GM12878 (cell line): ENCODE data around the gene HDAC9. TPM values are rescaled to one million over a fixed set of nuclear protein-coding genes. Genes with fewer than 3 reads are reported as not detected.

Source experiments
- BMI1 ChIP-seq: fragments of 450-650 bp; IDR thresholded peaks from 2 replicates; pipeline ENCODE4 v1.6.1; 2016; ENCODE audit warnings: mild to moderate bottlenecking, moderate library complexity, borderline replicate concordance
- FOS ChIP-seq: IDR thresholded peaks from 3 replicates; pipeline ENCODE4 v1.6.1; 2011; ENCODE audit warnings: borderline replicate concordance; ENCODE audit not compliant: insufficient read length; ENCODE audit errors: extremely low read depth
- GABPA ChIP-seq: IDR thresholded peaks from 2 replicates; pipeline ENCODE4 v1.6.1; 2014; ENCODE audit warnings: antibody characterized with exemption, low read depth, mild to moderate bottlenecking, inconsistent platforms
- IRF3 ChIP-seq: fragments of 450-650 bp; IDR thresholded peaks from 2 replicates; pipeline ENCODE4 v1.6.1; 2014; ENCODE audit warnings: mild to moderate bottlenecking
- MTA2 ChIP-seq: fragments of 450-650 bp; IDR thresholded peaks from 2 replicates; pipeline ENCODE4 v1.6.1; 2016; ENCODE audit warnings: low read depth, mild to moderate bottlenecking, moderate library complexity
- NR2C2 ChIP-seq: IDR thresholded peaks from 2 replicates; pipeline ENCODE4 v1.6.1; 2011; ENCODE audit warnings: borderline replicate concordance, low read depth; ENCODE audit not compliant: control insufficient read depth, insufficient read length
- POU2F2 ChIP-seq: IDR thresholded peaks from 3 replicates; pipeline ENCODE4 v1.6.1; 2011; ENCODE audit warnings: low read depth, mild to moderate bottlenecking, low read length, borderline replicate concordance
- RELB ChIP-seq: fragments of 450-650 bp; IDR thresholded peaks from 2 replicates; pipeline ENCODE4 v1.6.1; 2017; ENCODE audit warnings: low read depth, mild to moderate bottlenecking, moderate library complexity
- SIX5 ChIP-seq: IDR thresholded peaks from 2 replicates; pipeline ENCODE4 v1.6.1; 2011; ENCODE audit warnings: mild to moderate bottlenecking, low read depth, low read length, moderate library complexity; ENCODE audit not compliant: severe bottlenecking
- ZBED1 ChIP-seq: IDR thresholded peaks from 2 replicates; pipeline ENCODE4 v1.6.1; 2016; ENCODE audit warnings: borderline replicate concordance
- ZSCAN29 ChIP-seq: fragments of 450-650 bp; IDR thresholded peaks from 2 replicates; pipeline ENCODE4 v1.6.1; 2017; ENCODE audit warnings: mild to moderate bottlenecking, moderate library complexity
- polyA plus RNA-seq, 11 experiments: library from polyadenylated mRNA; depleted of rRNA in 4 of 11; unstranded in 6 of 11; stranded (reverse) in 5 of 11; fragments of >200 nt; fragmentation: Nextera tagmentation in 4 of 11; fragmentation: Illumina TruSeq in 1 of 11; extraction: Ambion mirVana in 4 of 11; extraction: Trizol in 1 of 11; gene quantifications; 1 replicate in 1 of 11; 2 replicates in 10 of 11; pipeline versions ENCODE4 v1.2.1 to v1.2.3, GENCODE V29; 2011 to 2016; ENCODE audit warnings: inconsistent platforms in 2 of 11, missing spikeins in 2 of 11, low read depth in 1 of 11
- total RNA-seq, 4 experiments: library from RNA; depleted of rRNA in 3 of 4; stranded (reverse); fragments of >200 nt in 3 of 4; fragmentation: Illumina TruSeq in 1 of 4; extraction: Trizol in 1 of 4; gene quantifications; 2 replicates each; pipeline versions ENCODE4 v1.2.1 to v1.2.3, GENCODE V29; 2013 to 2021

Gene HDAC9
- total and polyA plus RNA-seq, 10 of the 15 experiments (the other 5 are each of a cell fraction or from before 2014, with no cell fraction given): 0.73 to 12.8 (median 0.92) TPM

GRCh38 chr7:18590241-18590640 is 94.7 kb downstream of the HDAC9 start (continued):
- TF ChIP-seq RELB: no peak
- TF ChIP-seq SIX5: no peak
- TF ChIP-seq MTA2: no peak
- TF ChIP-seq GABPA: no peak
- TF ChIP-seq IRF3: no peak
- TF ChIP-seq ZBED1: no peak
- no peak for TF ChIP-seq POU2F2
- no peak for TF ChIP-seq BMI1
- no peak for TF ChIP-seq NR2C2
- no peak for TF ChIP-seq ZSCAN29
- TF ChIP-seq FOS: no peak
